ENCODE results near the gene PROZ. TPM values are rescaled to one million over a fixed set of nuclear protein-coding genes. Genes with fewer than 3 reads are reported as not detected.

The PROZ gene
- not detected in 2 replicates for total RNA-seq (2021)
- long read RNA-seq = 0 reads

- Histone ChIP-seq H2BK12ac (ENCODE audit: insufficient read length, low read depth, low read length) (no peak within 1 kb of the TSS), H3K9me3 (ENCODE audit: control insufficient read depth, low read depth, low read length) (no peaks in the 10 kb centered on the region), H2BK20ac (ENCODE audit: low read depth, low read length, poor library complexity, severe bottlenecking) (no peak within 1 kb of the TSS), H2BK5ac (ENCODE audit: insufficient read length, low read length) (no peak within 1 kb of the TSS), H3K79me2 (ENCODE audit: insufficient read depth, low read length) (no peaks in the 10 kb centered on the region), H3K23ac (ENCODE audit: insufficient read length, low read depth, low read length) (no peak within 1 kb of the TSS), H2AFZ (ENCODE audit: low read length) (no peak within 1 kb of the TSS), H4K20me1 (ENCODE audit: control insufficient read depth, insufficient read depth, insufficient read length) (no peaks in the 10 kb centered on the region), H2AK5ac (ENCODE audit: insufficient read length, low read length) (no peak within 1 kb of the TSS), H3K9ac (ENCODE audit: extremely low read depth, insufficient read length, low read length) (no peak within 1 kb of the TSS), H3K4ac (ENCODE audit: low read depth, low read length) (no peak within 1 kb of the TSS), H4K8ac (replicated peaks; ENCODE audit: insufficient read length, low read depth, low read length) (no peak within 1 kb of the TSS), H2BK120ac (ENCODE audit: low read depth, low read length, poor library complexity, severe bottlenecking) (no peak within 1 kb of the TSS), H4K5ac (ENCODE audit: insufficient read length, low read depth, low read length) (no peak within 1 kb of the TSS), H4K91ac (ENCODE audit: insufficient read length, low read depth, low read length) (no peak within 1 kb of the TSS), H3K14ac (ENCODE audit: insufficient read depth, low read length) (no peak within 1 kb of the TSS; the same call in 1 of the 2 replicates), H3K4me1 (ENCODE audit: insufficient read depth, low read length) (no peaks in the 10 kb centered on the region; the same call in 1 of the 2 replicates), H3K4me2 (ENCODE audit: insufficient read depth, insufficient read length, low read length) (no peak within 1 kb of the TSS), H3K23me2 (ENCODE audit: insufficient read length, low read depth, low read length, poor library complexity, severe bottlenecking) (peaks cover 7% of the 10 kb centered on the region), H3K27me3 (ENCODE audit: insufficient read depth, low read length) (no peaks in the 10 kb centered on the region), H2BK15ac (ENCODE audit: low read depth, low read length) (no peak within 1 kb of the TSS), H3K18ac (ENCODE audit: insufficient read length, low read depth, low read length) (peak within 1 kb of the TSS; percentile 27), H3T11ph (ENCODE audit: low read length) (no peak within 1 kb of the TSS), H3K56ac (ENCODE audit: insufficient read length, low read depth, low read length) (no peak within 1 kb of the TSS), H3K79me1 (ENCODE audit: insufficient read depth, low read depth, low read length, poor library complexity, severe bottlenecking) (no peaks in the 10 kb centered on the region), H3K27ac (ENCODE audit: insufficient read length, low read depth, low read length) (no peak within 1 kb of the TSS)
- DNase-seq = peak; percentile 34
- no peak for TF ChIP-seq CTCF (conservative IDR thresholded peaks at IDR 0.05)
- peaks cover 37 to 41% of the 10 kb centered on the region in 2 experiments for H3K4me1 Mint-ChIP-seq
- H3K36me3 Mint-ChIP-seq (ENCODE audit: insufficient read depth in 1 of 3, low read depth in 3 of 3) = peaks cover 0 to 4% (median 0%) of the 10 kb centered on the region in 3 experiments; a peak in 1 of 7 replicates
- no peak within 1 kb of the TSS; a peak in 1 of 5 replicates for H3K4me3 Mint-ChIP-seq
- WGBS (ENCODE audit: extremely low coverage, insufficient read length, low lambda C conversion rate) = no CpG with 5 or more reads among the region's 16 CpGs
- H3K9me3 Mint-ChIP-seq = peaks cover 0 to 4% of the 10 kb centered on the region in 2 experiments; a peak in 2 of 5 replicates
- peaks cover 28% of the 10 kb centered on the region for H3K27me3 Mint-ChIP-seq (ENCODE audit: low read depth)
- H3K27ac Mint-ChIP-seq = peak within 1 kb of the TSS in 1 of 3 experiments; percentile 44; a peak in 1 of 7 replicates
These were observed at the start of gene PROZ for GRCh38 chr13:113157929-113158747. Gene PROZ, plus strand, starts transcription at chr13:113158648. Its CDS starts 13 bp downstream, at chr13:113158661.

Measured in H9 (cell line).